ENCODE measurements around the gene TRIM46.
"Not testable (repeated sequence)": the region's sequence is repeated elsewhere in the genome, so short reads cannot be mapped to it uniquely, and the experiment has no call there.

TRIM46 gene

DNA sequence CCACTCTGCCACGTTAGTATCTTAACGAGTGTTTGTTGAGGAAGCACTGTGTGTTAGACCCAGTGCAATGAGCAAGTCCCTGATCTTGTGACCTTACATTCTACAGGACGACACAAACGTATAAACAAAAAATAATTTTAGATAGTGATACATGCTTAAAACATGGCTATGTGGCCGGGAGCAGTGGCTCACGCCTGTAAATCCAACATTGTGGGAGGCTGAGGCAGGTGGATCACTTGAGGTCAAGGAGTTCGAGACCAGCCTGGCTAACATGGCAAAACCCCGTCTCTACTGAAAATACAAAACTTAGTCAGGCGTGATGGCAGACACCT is 54.4 kb downstream of the TRIM46 start:
- FAIRE-seq: no peak
- TF ChIP-seq POLR2A (IDR thresholded peaks at IDR 0.05; ENCODE audit: low read depth, low read length): no peak
- DNase-seq (ENCODE audit: insufficient read length, low spot score): no peak

DNA sequence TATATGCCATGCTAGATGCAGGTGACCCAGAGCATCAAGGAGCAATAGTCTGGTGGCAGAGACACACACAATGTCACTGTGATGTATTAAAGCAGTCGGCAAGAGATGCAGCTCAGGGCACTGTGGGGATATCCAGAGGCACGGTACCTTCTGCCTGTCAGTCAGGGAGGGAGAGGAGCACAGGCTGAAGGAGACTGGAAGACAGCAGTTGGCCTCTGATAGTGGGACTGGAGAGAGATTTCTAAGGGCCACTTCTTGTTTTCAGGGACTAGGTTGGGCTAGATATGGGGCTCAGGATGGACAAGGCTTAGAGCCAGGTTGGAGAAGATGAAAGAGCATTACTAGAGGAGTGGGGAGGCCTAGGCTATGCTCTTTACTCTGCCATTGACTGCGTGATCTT is 57.7 kb downstream of the TRIM46 start:
- FAIRE-seq; DNase-seq (ENCODE audit: insufficient read length, low spot score): not testable (repeated sequence)

DNA sequence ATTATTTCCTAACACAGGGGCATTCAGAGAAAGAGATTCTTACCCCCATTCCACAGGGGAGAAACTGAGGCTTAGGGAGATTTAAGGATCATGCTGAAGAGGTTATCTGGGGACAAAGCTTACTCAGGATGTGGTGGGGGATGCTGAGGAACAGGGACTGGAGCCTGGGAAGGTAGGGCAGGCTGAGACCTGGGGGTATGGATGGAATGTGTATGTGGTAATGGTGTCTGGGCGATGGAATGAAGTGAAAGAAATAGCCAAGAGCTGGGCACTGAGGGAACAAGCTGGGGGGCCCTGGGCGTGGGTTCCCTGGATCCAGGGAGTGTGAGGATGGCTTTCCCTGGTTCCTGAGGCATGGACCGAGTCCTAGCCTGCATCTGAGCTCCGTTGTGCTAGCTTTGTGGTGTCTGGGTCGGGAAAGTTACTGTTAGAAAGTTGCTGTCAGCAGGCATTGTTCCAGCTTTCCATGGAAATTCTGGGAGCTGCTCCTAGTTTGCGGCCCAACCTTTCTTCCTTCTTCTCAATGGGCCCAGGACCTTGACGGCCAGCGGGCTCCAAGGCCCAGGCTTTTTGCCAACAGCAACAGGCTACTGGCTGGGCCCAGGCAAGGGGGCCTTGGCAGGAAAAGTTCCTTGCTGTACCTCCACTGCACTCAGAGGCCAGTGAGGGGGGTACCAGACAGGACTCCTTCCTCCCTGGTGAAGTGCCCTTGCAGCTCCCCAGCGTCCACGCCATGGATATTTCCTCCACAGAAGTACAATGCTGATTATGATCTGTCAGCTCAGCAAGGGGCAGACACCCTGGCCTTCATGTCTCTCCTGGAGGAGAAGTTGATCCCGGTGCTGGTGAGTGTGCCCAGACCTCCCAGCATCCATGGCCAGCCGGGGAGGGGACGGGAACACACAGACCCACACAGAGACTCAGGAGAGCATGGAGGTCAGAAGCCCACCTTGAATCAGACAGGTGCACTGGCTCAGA is 58.6 kb downstream of the TRIM46 start:
- not testable (repeated sequence) for DNase-seq (ENCODE audit: insufficient read length, low spot score); FAIRE-seq

- DNase-seq (ENCODE audit: insufficient read length, low spot score); FAIRE-seq: not testable (repeated sequence)
Measured at GRCh38 chr1:155233502-155233901, 59.9 kb downstream of the TRIM46 start.
